NCI-H345 treated with DMSO at 0.1 percent for 48 hours (cell line): ENCODE measurements around the gene RXRA.

Source experiments
- DNase-seq: peaks from one replicate; lab custom pipeline; 2025; ENCODE audit not compliant: unreplicated experiment; lab: John Stamatoyannopoulos, UW

Gene RXRA

GRCh38 chr9:134460896-134461295, 134.6 kb downstream of the RXRA start:
- DNase-seq: no peak

DNA sequence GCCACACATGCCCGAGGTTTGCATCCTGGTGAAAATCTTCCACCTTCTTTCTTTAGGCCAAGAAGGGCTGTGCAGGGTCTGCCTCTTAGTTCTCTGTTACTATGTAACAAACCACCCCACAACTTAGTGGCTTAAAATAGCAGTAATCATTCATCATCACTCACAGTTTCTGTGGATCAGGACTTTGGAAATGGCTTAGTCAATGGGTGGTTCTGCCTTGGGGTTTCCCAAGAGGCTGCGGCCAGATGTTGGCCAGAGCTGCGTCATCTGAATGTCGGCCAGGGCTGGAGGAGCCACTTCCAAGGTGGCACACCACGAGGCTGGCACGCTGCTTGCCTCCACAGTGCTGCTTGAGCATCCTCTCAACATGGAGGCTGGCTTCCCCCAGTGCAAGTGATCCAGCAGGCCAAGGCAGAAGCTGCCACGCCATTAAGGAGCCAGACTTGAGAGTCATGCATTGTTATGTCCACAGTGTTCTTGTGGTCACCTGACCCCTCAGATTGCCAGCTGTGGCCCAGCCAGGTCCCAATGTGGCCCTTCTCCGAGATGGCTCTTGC, 135.2 kb downstream of the RXRA start:
- DNase-seq: no peak

DNA sequence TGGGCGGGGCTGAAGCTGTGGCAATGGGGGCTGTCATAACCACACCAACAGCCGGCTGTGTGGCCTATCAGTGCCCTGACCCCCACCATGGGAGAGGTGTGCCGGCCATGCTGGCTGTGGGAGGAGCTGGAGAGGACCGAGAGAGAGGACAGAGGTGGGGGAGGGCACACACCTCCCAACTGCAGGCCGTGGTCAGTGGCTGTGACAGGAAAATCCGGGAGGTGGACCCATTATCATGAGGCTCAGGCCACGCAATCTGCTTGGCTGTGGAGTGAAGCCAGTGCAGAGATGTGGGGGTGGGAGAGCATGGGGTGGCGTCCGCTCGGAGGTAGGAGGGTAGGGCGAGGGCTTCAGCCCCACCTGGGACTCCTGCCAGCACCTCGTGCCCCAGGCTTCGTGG, 136.1 kb downstream of the RXRA start:
- no peak for DNase-seq

DNA sequence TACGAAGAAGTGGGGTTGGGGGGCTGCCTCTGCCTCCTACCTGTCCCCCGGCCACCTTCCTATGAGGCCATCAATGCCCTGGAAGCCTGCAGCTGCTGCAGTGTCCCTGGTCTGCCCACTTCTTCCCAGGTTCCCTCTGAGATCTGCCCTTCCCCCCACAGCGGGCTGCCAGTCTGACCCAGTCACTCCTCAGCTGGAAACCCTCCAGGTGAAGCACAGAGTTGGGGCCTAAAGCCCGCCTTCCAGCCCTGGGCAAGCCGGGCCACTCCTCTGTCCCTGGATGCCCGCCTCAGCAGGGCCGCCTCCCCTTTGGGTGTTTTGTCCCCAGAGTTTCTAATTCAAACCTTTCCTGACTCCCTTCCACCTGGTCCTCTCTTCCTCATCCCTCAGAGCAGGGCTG, 137.0 kb downstream of the RXRA start:
- no peak for DNase-seq

GRCh38 chr9:134466869-134467616, 140.8 kb downstream of the RXRA start:
- DNase-seq: no peak

- DNase-seq: no peak
Observed at GRCh38 chr9:134468358-134468757, 142.1 kb downstream of the RXRA start.

- no peak for DNase-seq
Observed at GRCh38 chr9:134469041-134469875, 143.0 kb downstream of the RXRA start.

DNA sequence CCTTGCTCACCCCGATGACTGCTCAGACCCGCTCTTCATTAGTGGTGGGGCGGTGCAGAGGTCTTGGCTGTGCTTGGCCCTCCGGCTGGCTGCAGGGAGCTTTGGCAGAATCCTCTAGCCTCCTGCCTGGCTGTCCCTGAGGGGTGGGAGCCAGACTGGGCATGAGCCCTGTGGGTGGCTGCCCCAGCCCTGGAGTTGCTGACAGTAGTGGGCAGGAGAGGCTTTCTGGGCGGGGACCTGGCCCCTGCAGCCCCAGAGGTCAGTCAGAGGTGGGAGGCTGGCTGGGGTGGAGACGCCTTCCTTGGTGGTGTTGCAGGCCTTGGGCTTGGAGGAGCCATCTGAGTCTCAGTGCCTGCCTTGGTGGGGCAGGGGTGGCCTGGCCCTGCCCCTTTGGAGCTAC, 146.0 kb downstream of the RXRA start:
- no peak for DNase-seq

DNA sequence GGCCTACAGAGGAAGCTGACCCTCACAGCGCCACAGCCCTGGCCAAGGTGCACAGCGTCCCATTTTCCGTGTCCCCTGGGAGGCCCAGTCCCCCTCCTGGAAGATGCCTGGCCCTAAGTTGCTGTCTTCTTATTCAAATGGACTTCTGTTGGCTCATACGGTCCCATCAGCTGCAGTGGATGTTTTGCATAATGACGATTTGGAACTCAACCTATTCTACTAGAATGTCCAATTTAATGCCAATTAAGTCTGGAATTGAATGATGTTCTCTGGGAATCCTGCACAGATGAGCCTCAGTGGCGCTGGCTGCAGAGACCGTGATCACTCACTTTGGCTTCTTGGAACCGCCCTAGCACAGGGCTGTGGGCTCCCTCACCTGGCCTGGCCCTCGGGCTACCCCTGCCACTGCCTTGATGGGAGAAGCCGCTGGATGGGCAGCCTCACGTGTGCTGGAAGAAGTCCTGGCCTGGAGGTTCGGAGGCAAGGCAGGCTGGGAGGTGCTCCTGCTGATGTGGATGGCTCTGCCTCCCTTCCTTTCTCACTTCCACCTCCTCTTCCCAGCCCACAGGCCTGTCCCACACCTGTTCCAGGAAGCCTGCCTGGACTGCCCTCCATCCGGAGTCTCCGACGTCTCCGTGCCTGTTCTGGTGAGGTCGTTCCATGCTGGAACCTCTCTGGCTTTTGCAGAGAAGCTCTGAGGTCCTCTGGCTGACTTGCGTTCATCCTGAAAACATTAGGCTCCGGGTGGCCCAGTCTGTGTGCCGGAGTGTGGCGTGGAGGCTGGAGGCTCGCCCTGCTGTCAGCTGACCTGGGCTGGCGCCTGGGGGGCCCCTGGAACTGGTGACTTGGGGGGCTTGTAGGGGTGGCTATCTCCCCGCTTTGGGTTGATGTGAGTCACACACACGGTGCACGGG, 147.1 kb downstream of the RXRA start:
- no peak for DNase-seq

DNA sequence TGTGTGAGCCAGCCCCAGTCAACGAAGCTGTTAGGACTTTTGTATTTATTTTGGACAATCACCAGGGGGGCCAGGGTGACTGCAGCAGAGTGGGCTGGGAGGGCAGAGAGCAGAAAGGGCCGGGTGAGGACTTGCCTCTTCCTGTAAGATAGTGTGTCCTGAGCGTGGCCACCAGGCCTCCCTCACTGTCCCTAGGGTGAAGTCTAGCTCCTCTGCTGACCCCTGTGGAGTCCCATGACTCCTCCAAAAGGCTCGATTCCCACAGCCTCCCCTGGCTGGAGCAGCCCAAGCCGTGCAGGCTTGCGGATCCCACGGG, 147.8 kb downstream of the RXRA start:
- DNase-seq: no peak

GRCh38 chr9:134475011-134475790, 148.9 kb downstream of the RXRA start:
- no peak for DNase-seq

DNA sequence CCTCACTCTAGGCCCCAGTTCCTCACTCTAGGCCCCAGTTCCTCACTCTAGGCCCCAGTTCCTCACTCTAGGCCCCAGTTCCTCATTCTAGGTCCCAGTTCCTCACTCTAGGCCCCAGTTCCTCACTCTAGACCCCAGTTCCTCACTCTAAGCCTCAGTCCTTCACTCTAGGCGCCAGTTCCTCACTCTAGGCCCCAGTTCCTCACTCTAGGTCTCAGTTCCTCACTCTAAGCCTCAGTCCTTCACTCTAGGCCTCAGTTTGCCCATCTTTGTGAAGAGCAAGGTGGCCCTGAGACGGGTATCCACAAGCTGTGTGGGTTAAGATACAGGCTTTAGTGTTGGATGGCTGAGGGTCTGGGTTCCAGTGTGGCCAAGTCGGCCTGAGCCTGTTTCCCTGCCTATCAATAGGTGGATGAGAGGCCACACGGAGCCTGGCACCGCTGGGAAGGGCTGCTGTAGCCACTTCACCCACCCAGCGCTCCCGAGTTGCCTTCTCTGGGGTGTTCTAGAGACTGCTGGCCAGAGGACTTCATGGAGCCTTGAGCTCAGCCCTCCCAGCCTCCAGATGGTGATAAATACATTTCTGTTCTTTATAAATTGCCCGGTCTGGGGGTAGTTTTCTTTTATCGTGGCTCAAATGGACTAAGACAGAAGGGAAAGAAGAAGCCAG, 150.2 kb downstream of the RXRA start:
- DNase-seq: no peak

DNA sequence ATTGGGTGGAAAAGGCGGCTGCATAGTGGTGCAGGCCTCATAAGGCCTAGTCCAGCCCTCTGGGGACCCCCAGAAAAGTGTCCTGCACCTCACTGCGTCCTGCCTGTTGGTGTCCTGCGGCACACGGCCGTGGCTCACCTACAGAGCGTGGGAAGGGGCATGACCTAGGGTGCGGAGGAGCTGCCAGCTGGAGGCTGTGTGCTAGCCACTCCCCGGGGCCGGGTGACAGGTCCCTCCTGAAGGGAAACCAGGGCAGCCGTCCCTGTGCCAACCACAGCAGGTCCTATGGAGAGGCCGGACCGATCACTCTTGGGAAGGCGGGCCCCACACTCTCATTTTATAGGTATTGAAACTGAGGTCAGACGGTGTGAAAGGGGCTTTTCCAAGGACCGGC, 150.7 kb downstream of the RXRA start:
- no peak for DNase-seq

DNA sequence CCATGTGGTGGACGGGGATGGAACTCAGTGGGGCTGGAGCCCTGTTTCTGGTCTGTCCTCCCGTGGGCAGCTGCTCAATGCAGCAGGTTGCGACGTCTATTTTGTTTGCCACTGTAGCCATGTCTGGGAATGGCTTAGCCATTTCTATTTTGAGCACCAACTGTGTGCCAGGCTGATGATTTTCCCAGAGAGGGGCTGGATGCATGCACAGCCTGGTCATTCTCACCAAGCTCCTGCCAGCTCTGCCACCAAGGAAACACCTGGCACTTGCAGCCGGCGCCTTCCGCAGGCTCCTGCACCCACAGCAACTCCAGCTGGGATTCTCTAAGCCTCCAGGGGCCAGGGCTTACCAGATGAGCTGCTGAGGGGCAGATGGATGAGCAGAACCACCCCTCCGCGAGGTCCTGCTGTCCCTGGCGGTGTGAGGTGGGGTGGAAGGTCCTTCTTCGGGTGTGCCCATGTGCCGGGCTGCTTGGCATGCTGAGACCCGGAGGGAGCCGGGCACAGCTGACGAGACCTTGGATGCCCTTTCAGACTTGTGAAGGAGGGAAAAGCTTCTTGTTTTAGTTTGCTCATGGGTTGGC, 151.2 kb downstream of the RXRA start:
- DNase-seq: no peak

GRCh38 chr9:134477927-134478326, 151.7 kb downstream of the RXRA start:
- no peak for DNase-seq

DNA sequence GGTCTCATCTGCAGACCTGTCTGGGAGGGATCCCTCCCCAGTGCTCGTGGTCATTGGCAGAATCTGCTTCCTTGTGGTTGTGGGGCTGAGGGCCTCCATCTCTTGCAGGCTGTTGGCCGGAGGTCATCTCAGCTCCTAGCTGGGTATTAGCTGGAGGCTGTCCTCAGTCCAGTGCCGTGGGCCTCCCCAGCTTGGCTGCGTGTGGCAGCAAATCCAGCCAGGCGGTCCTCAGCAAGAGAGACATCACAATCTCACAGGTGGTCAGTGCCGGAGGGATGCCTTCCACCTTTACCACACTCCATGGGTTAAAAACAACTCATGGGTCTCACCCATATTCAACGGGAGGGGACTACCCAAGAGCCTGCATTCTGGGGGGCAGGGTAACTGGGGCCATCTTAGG, 155.5 kb downstream of the RXRA start:
- DNase-seq: no peak

DNA sequence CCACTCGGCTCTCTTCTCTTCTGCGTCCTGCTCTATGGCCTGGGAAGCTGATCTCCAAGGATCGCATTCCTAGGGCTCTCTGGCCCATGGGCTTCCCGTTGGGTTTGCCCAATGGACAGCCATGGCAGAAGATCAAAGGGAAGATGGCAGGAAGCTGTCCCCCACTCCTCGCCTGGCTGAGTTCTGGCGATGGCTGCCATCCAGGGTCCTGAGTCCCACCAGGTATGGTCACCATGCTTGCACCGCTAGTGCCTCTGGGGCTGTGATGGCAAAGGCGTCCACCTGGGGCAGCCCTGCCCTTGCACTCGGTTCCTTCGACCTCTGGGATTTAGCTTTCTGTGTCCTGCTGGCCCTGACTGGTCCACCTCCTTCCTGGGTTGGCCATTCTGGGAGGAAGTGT, 156.0 kb downstream of the RXRA start:
- no peak for DNase-seq

- DNase-seq: no peak
Observed at GRCh38 chr9:134483361-134484184, 157.3 kb downstream of the RXRA start.

- no peak for DNase-seq
Observed at GRCh38 chr9:134484479-134484878, 158.2 kb downstream of the RXRA start.
